K562 (cell line): ENCODE measurements around the gene NGRN. TPM values are rescaled to one million over a fixed set of nuclear protein-coding genes. Genes with fewer than 3 reads are reported as not detected.
A peak's percentile ranks its signal among the peaks of the same experiment; 100 is the strongest.

Source experiments
- ATAC-seq: fragments of 200-7000 bp; cut with Tn5 transposase; 3 replicates; pipeline ENCODE4 v1.9.1; 2020; ENCODE audit warnings: moderate library complexity
- BruUV-seq: library from RNA; stranded (reverse); fragments of 400-500 nt; replicated peaks from 2 replicates; lab custom pipeline; 2021; lab: Mats Ljungman, UMichigan
- CTCF ChIA-PET: fragments of 300-600 bp; formaldehyde crosslinking; extraction: SDS; loops from one replicate; lab custom pipeline; 2021; ENCODE audit warnings: low intra/inter-chr PET ratio; lab: Yijun Ruan, JAX
- POLR2A ChIA-PET: fragments of 300-600, 350-650 bp; sonication (Branson Sonifier 250); formaldehyde crosslinking; extraction: SDS; loops from one replicate; lab custom pipeline; 2021; ENCODE audit warnings: antibody characterized with exemption, inconsistent platforms; lab: Yijun Ruan, JAX
- DNase-seq, 4 experiments: peaks; one replicate each; pipeline versions ENCODE4 v3.0.0 to v3.0.0-alpha.2; 2011 to 2018; ENCODE audit warnings: low spot score in 3 of 4, mixed read lengths in 3 of 4; ENCODE audit errors: extremely low read depth in 1 of 4
- FAIRE-seq: peaks from 2 replicates; lab custom pipeline; 2011; peaks lifted over from hg19 to GRCh38; lab: Jason Lieb, UNC
- H2AFZ ChIP-seq: 2 replicates; pipeline ENCODE4 v1.6.0; 2011; ENCODE audit warnings: low read depth, low read length, control low read depth, inconsistent platforms
- H3K27ac ChIP-seq: fragments of 200-600 bp; 3 replicates; pipeline ENCODE4 v1.8.0; 2011; ENCODE audit warnings: low read depth, mild to moderate bottlenecking, control low read depth, inconsistent platforms, low read length, moderate library complexity, mixed read lengths; ENCODE audit errors: extremely low read depth
- H3K27me3 ChIP-seq, 2 experiments: fragments of 300-600 bp in 1 of 2; 2 replicates in 1 of 2; 3 replicates in 1 of 2; pipeline versions ENCODE4 v1.6.0 to v1.8.0; 2011; ENCODE audit warnings: inconsistent platforms in 2 of 2, low read length in 2 of 2, mild to moderate bottlenecking in 1 of 2, mixed read lengths in 1 of 2, moderate library complexity in 1 of 2; ENCODE audit not compliant: control insufficient read depth in 2 of 2, insufficient read depth in 2 of 2
- H3K36me3 ChIP-seq: fragments of 300-600 bp; 3 replicates; pipeline ENCODE4 v1.8.0; 2011; ENCODE audit warnings: mild to moderate bottlenecking, low read length, inconsistent platforms; ENCODE audit not compliant: control insufficient read depth, insufficient read depth
- H3K4me1 ChIP-seq, 2 experiments: fragments of 200-600 bp in 1 of 2; replicated peaks in 1 of 2; 2 replicates in 1 of 2; 3 replicates in 1 of 2; pipeline versions ENCODE4 v1.5.1 to v1.8.0; 2011; ENCODE audit warnings: inconsistent platforms in 2 of 2, low read length in 2 of 2, mild to moderate bottlenecking in 1 of 2, mixed read lengths in 1 of 2, moderate library complexity in 1 of 2; ENCODE audit not compliant: control insufficient read depth in 2 of 2, insufficient read depth in 2 of 2
- H3K4me2 ChIP-seq: 2 replicates; pipeline ENCODE4 v1.6.1; 2011; ENCODE audit warnings: low read length, control low read depth, inconsistent platforms, mixed read lengths; ENCODE audit not compliant: insufficient read depth
- H3K4me3 ChIP-seq: fragments of 200-600 bp; sonication (generic), shearing (Covaris generic); 2 replicates; pipeline ENCODE4 v1.5.1; 2016; ENCODE audit warnings: control low read depth, inconsistent platforms
- H3K79me2 ChIP-seq: fragments of 200-600 bp; 3 replicates; pipeline ENCODE4 v1.8.0; 2011; ENCODE audit warnings: low read length, inconsistent platforms; ENCODE audit not compliant: control insufficient read depth, insufficient read depth
- H3K9ac ChIP-seq, 2 experiments: 2 replicates each; pipeline versions ENCODE4 v1.6.0 to v1.6.1; 2011; ENCODE audit warnings: low read depth in 2 of 2, low read length in 2 of 2, control low read depth in 1 of 2, inconsistent platforms in 1 of 2, mild to moderate bottlenecking in 1 of 2, mixed read lengths in 1 of 2; ENCODE audit not compliant: insufficient read depth in 1 of 2
- H3K9me1 ChIP-seq: one replicate; pipeline ENCODE4 v1.6.0; 2011; ENCODE audit warnings: inconsistent platforms, mild to moderate bottlenecking, low read length, moderate library complexity; ENCODE audit not compliant: control insufficient read depth, insufficient read depth
- H3K9me3 ChIP-seq: replicated peaks from 2 replicates; pipeline ENCODE4 v1.5.1; 2011; ENCODE audit warnings: low read depth, low read length, inconsistent platforms; ENCODE audit not compliant: control insufficient read depth, insufficient read depth
- H4K20me1 ChIP-seq: replicated peaks from 2 replicates; pipeline ENCODE4 v1.6.1; 2011; ENCODE audit warnings: low read length, inconsistent platforms, mixed read lengths; ENCODE audit not compliant: control insufficient read depth, insufficient read depth
- ADNP ChIP-seq: fragments of 200-800 bp; sonication (Bioruptor generic); IDR thresholded peaks from 2 replicates; pipeline ENCODE4 v1.6.1; 2016; ENCODE audit warnings: missing genetic modification characterization, missing compliant biosample characterization
- BCOR ChIP-seq: fragments of 450-650 bp; IDR thresholded peaks from 2 replicates; pipeline ENCODE4 v1.6.1; 2016
- EGR1 ChIP-seq: fragments of 450-650 bp; conservative IDR thresholded peaks from 2 replicates; pipeline ENCODE4 v1.6.1; 2017; ENCODE audit warnings: mild to moderate bottlenecking
- HDAC2 ChIP-seq: fragments of 450-650 bp; IDR thresholded peaks from 2 replicates; pipeline ENCODE4 v1.6.1; 2016; ENCODE audit warnings: mild to moderate bottlenecking
- KDM1A ChIP-seq, 2 experiments: fragments of 450-650 bp; IDR thresholded peaks; 2 replicates each; pipeline ENCODE4 v1.6.1; 2016; ENCODE audit warnings: mild to moderate bottlenecking in 2 of 2
- NFE2 ChIP-seq: IDR thresholded peaks from 2 replicates; pipeline ENCODE4 v1.6.1; 2014; ENCODE audit warnings: antibody characterized with exemption, low read depth
- RBFOX2 ChIP-seq: fragments of 200-400 bp; formaldehyde crosslinking; IDR thresholded peaks from 2 replicates; pipeline ENCODE4 v1.6.1; 2017; ENCODE audit warnings: low read depth, mild to moderate bottlenecking, low read length, moderate library complexity
- RBM14 ChIP-seq: fragments of 200-400 bp; formaldehyde crosslinking; IDR thresholded peaks from 2 replicates; pipeline ENCODE4 v1.6.1; 2018; ENCODE audit warnings: low read depth, mild to moderate bottlenecking, low read length, moderate library complexity, borderline replicate concordance; ENCODE audit not compliant: insufficient read depth
- SNIP1 ChIP-seq: fragments of 450-650 bp; IDR thresholded peaks from 2 replicates; pipeline ENCODE4 v1.7.1; 2017; ENCODE audit warnings: low read depth, mild to moderate bottlenecking
- SP1 ChIP-seq: sonication (generic); formaldehyde crosslinking; IDR thresholded peaks from 2 replicates; pipeline ENCODE4 v1.8.1; 2022; ENCODE audit warnings: mild to moderate bottlenecking, missing genetic modification reagents
- SUPT5H ChIP-seq: fragments of 450-650 bp; IDR thresholded peaks from 2 replicates; pipeline ENCODE4 v1.6.1; 2016
- TAF1 ChIP-seq: IDR thresholded peaks from 2 replicates; pipeline ENCODE4 v1.6.1; 2011; ENCODE audit warnings: mild to moderate bottlenecking, low read length, moderate library complexity; ENCODE audit not compliant: insufficient read depth, control insufficient read depth, severe bottlenecking; ENCODE audit errors: extremely low read depth
- XRCC5 ChIP-seq: fragments of 200-400 bp; formaldehyde crosslinking; IDR thresholded peaks from 2 replicates; pipeline ENCODE4 v1.6.1; 2017; ENCODE audit warnings: low read depth, mild to moderate bottlenecking, low read length
- ZBED1 ChIP-seq: IDR thresholded peaks from 2 replicates; pipeline ENCODE4 v1.6.1; 2014
- ZBTB33 ChIP-seq: sonication (generic); formaldehyde crosslinking; IDR thresholded peaks from 2 replicates; pipeline ENCODE4 v1.8.1; 2023; ENCODE audit warnings: mild to moderate bottlenecking, missing genetic modification reagents
- WGBS: fragments of 100-300 bp; shearing (Covaris generic); methylation state at CpG from one replicate; pipeline ENCODE4 v1.1.6; 2016; ENCODE audit warnings: low coverage, mixed read lengths; ENCODE audit not compliant: insufficient coverage; ENCODE audit errors: missing lambda C conversion rate; 5-methylcytosine and 5-hydroxymethylcytosine counted together
- in situ Hi-C: fragments of 300-500 bp; cut with MboI; formaldehyde crosslinking; loops from 4 replicates; pipeline ENCODE4 v1.15.0; 2018; ENCODE audit warnings: inconsistent platforms, mixed read lengths
- intact Hi-C: fragments of 100-400 bp; cut with micrococcal nuclease; formaldehyde crosslinking; loops from 2 replicates; pipeline ENCODE4 v1.14.2; 2022
- polyA plus RNA-seq, 8 experiments: library from polyadenylated mRNA; depleted of rRNA in 4 of 8; stranded (reverse) in 5 of 8; unstranded in 3 of 8; fragments of >200 nt; fragmentation: Nextera tagmentation in 2 of 8; fragmentation: Illumina TruSeq in 1 of 8; extraction: Ambion mirVana in 2 of 8; extraction: Trizol in 1 of 8; gene quantifications; 2 replicates each; pipeline versions ENCODE4 v1.2.1 to v1.2.3, GENCODE V29; 2011 to 2014; ENCODE audit warnings: inconsistent platforms in 1 of 8, missing spikeins in 1 of 8
- total RNA-seq, 7 experiments: library from RNA; depleted of rRNA in 6 of 7; stranded (reverse); fragments of >200 nt in 6 of 7; fragmentation: Illumina TruSeq in 2 of 7; extraction: Trizol in 2 of 7; gene quantifications; 2 replicates each; pipeline versions ENCODE4 v1.2.1 to v1.2.3, GENCODE V29; 2011 to 2021; ENCODE audit warnings: low replicate concordance in 1 of 7
- TF ChIP-seq, protein P1 (sequence below), 2 experiments: fragments of 450-650 bp in 1 of 2; IDR thresholded peaks; 2 replicates each; pipeline ENCODE4 v1.6.1; 2011 to 2017; ENCODE audit warnings: low read depth in 2 of 2, antibody characterized with exemption in 1 of 2, borderline replicate concordance in 1 of 2, low read length in 1 of 2, mild to moderate bottlenecking in 1 of 2, mixed read lengths in 1 of 2; ENCODE audit not compliant: control insufficient read depth in 1 of 2

Gene NGRN
- total and polyA plus RNA-seq, 9 of the 15 experiments (the other 6 are each of a cell fraction or from before 2014, with no cell fraction given) = 14.0 to 73.4 (median 60.0) TPM

DNA sequence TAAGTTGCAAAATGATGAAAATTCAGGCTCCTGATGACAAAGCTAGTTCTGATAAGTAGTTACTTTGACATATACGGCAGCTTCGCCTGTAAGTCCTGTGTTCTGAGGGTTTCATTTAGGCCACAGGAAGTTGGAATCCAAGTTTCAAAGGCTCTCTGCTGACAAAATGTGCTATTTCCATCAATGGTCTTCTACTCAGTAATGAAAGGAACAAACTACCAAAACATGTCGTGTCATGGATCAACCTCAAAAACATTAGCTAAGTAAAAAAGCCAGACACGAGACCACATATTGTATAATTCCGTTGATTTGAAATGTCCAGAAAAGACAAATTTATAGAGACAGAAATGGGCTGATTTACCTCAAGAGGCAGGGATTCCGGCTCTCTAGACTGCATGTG, 22.5 kb downstream of the NGRN start (continued):
- TF ChIP-seq, protein P1, sequence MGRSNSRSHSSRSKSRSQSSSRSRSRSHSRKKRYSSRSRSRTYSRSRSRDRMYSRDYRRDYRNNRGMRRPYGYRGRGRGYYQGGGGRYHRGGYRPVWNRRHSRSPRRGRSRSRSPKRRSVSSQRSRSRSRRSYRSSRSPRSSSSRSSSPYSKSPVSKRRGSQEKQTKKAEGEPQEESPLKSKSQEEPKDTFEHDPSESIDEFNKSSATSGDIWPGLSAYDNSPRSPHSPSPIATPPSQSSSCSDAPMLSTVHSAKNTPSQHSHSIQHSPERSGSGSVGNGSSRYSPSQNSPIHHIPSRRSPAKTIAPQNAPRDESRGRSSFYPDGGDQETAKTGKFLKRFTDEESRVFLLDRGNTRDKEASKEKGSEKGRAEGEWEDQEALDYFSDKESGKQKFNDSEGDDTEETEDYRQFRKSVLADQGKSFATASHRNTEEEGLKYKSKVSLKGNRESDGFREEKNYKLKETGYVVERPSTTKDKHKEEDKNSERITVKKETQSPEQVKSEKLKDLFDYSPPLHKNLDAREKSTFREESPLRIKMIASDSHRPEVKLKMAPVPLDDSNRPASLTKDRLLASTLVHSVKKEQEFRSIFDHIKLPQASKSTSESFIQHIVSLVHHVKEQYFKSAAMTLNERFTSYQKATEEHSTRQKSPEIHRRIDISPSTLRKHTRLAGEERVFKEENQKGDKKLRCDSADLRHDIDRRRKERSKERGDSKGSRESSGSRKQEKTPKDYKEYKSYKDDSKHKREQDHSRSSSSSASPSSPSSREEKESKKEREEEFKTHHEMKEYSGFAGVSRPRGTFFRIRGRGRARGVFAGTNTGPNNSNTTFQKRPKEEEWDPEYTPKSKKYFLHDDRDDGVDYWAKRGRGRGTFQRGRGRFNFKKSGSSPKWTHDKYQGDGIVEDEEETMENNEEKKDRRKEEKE (IDR thresholded peaks at IDR 0.05; ENCODE audit: borderline replicate concordance in 1 of 2, control insufficient read depth in 1 of 2, low read depth in 2 of 2, low read length in 1 of 2) = no peak
- no peak for TF ChIP-seq XRCC5
- TF ChIP-seq SP1 (CRISPR knock-in tag) = no peak
- no peak for TF ChIP-seq SNIP1
- no peak for TF ChIP-seq SUPT5H
- no peak for TF ChIP-seq ZBED1

- CTCF ChIA-PET = no interaction called here
- POLR2A ChIA-PET = interaction anchor here (1.0 to 1.3 kb wide), 4 partner anchors 18 to 37 kb away, joined by 3 to 5 read pairs (median 4); no protein-coding TSS in a partner anchor
- no TSS peak for BruUV-seq
- TF ChIP-seq RBM14 = no peak
- TF ChIP-seq RBFOX2 = 0 out of 2 replicates have a peak, but pooled peaks have one; percentile 36
- peak; percentile 26 to 65; a peak in 3 of 4 replicates for TF ChIP-seq KDM1A (IDR thresholded peaks at IDR 0.05)
- no peak for TF ChIP-seq NFE2
- 0 out of 2 replicates have a peak, but pooled peaks have one; percentile 24 for TF ChIP-seq EGR1
- TF ChIP-seq TAF1 = peak; percentile 22
- TF ChIP-seq BCOR = peak; percentile 89
- TF ChIP-seq HDAC2 = 0 out of 2 replicates have a peak, but pooled peaks have one; percentile 40
- 0 out of 2 replicates have a peak, but pooled peaks have one; percentile 31 for TF ChIP-seq ZBTB33 (CRISPR knock-in tag)
- TF ChIP-seq ADNP (tag) = peak; percentile 68
Measured at GRCh38 chr15:90291679-90292356, 26.3 kb downstream of the NGRN start.

More at GRCh38 chr15:90291679-90292356, 26.3 kb downstream of the NGRN start:
- Histone ChIP-seq H3K4me2 (peak overlapping the region; percentile 14; the same call in 1 of the 2 replicates), H3K4me1 (peaks cover 0 to 27% of the 10 kb centered on the region in 2 experiments; a peak in 4 of 5 replicates), H3K4me3 (no peak overlapping the region), H4K20me1 (no peaks in the 10 kb centered on the region), H3K27ac (no peak overlapping the region), H3K79me2 (no peaks in the 10 kb centered on the region), H3K9me3 (no peaks in the 10 kb centered on the region), H3K36me3 (no peaks in the 10 kb centered on the region), H2AFZ (peak overlapping the region; percentile 71), H3K27me3 (no peaks in the 10 kb centered on the region; a peak in 1 of 5 replicates), H3K9ac (no peak overlapping the region), H3K9me1 (no peaks in the 10 kb centered on the region)
- 32% methylated on average over 16 of the region's 16 CpGs for WGBS
- in situ Hi-C loops (no loop called here), intact Hi-C loops (loop anchor here (5.0 to 10.0 kb wide), 2 partner anchors 643 to 980 kb away; partner anchors contain the start of genes HDDC3 and UNC45A)
- peak; percentile 76 for ATAC-seq
- FAIRE-seq = peak; percentile 85
- peak; percentile 87 to 90 (median 90) for DNase-seq
